Mononuclear cell (primary cell): ENCODE data around the gene ZBTB7C. TPM values are rescaled to one million over a fixed set of nuclear protein-coding genes. Genes with fewer than 3 reads are reported as not detected.

Experiments used
- H3K27me3 ChIP-seq: 2 replicates; pipeline ENCODE4 v1.6.0; 2011; ENCODE audit warnings: low read length, control low read depth; ENCODE audit not compliant: insufficient read depth
- H3K4me1 ChIP-seq: 2 replicates; pipeline ENCODE4 v1.5.1; 2011; ENCODE audit warnings: mild to moderate bottlenecking, low read length, control low read depth; ENCODE audit not compliant: insufficient read depth
- H3K4me3 ChIP-seq: 2 replicates; pipeline ENCODE4 v1.5.1; 2011; ENCODE audit warnings: mild to moderate bottlenecking, low read length, moderate library complexity
- H3K9me3 ChIP-seq: 2 replicates; pipeline ENCODE4 v1.5.1; 2011; ENCODE audit warnings: low read depth, mild to moderate bottlenecking, control low read depth, low read length
- total RNA-seq: library from RNA; depleted of rRNA; stranded (reverse); fragments of >200 nt; gene quantifications from one replicate; pipeline ENCODE4 v1.2.3, GENCODE V29; 2012

Gene ZBTB7C
- total RNA-seq, 1 donor, result not detected

GRCh38 chr18:48140731-48141130, 268.5 kb downstream of the ZBTB7C start:
- Histone ChIP-seq H3K4me1 (peaks cover 6% of the 10 kb centered on the region), H3K9me3 (no peaks in the 10 kb centered on the region), H3K27me3 (peaks cover 26% of the 10 kb centered on the region), H3K4me3 (no peak overlapping the region)

GRCh38 chr18:48139431-48140347, 269.5 kb downstream of the ZBTB7C start:
- Histone ChIP-seq H3K4me1 (peaks cover 6% of the 10 kb centered on the region), H3K9me3 (no peaks in the 10 kb centered on the region), H3K27me3 (peaks cover 36% of the 10 kb centered on the region), H3K4me3 (no peak overlapping the region)

- Histone ChIP-seq H3K27me3 (peaks cover 44% of the 10 kb centered on the region), H3K4me3 (no peak overlapping the region), H3K4me1 (peaks cover 6% of the 10 kb centered on the region), H3K9me3 (no peaks in the 10 kb centered on the region)
Measured at GRCh38 chr18:48138660-48139430, 270.3 kb downstream of the ZBTB7C start.

- Histone ChIP-seq H3K9me3 (no peaks in the 10 kb centered on the region), H3K4me1 (peaks cover 6% of the 10 kb centered on the region), H3K27me3 (peaks cover 47% of the 10 kb centered on the region), H3K4me3 (no peak overlapping the region)
Measured at GRCh38 chr18:48138210-48138609, 271.0 kb downstream of the ZBTB7C start.

GRCh38 chr18:48137374-48138081, 271.7 kb downstream of the ZBTB7C start:
- Histone ChIP-seq H3K27me3 (peaks cover 50% of the 10 kb centered on the region), H3K4me1 (peaks cover 6% of the 10 kb centered on the region), H3K4me3 (no peak overlapping the region), H3K9me3 (no peaks in the 10 kb centered on the region)

- Histone ChIP-seq H3K9me3 (no peaks in the 10 kb centered on the region), H3K4me1 (peaks cover 6% of the 10 kb centered on the region), H3K4me3 (no peak overlapping the region), H3K27me3 (peaks cover 50% of the 10 kb centered on the region)
Measured at GRCh38 chr18:48136827-48137373, 272.3 kb downstream of the ZBTB7C start.

- Histone ChIP-seq H3K4me1 (peaks cover 6% of the 10 kb centered on the region), H3K27me3 (peaks cover 52% of the 10 kb centered on the region), H3K9me3 (no peaks in the 10 kb centered on the region), H3K4me3 (no peak overlapping the region)
Measured at GRCh38 chr18:48136051-48136826, 272.9 kb downstream of the ZBTB7C start.

GRCh38 chr18:48135436-48135966, 273.7 kb downstream of the ZBTB7C start:
- Histone ChIP-seq H3K4me3 (no peak overlapping the region), H3K4me1 (peaks cover 6% of the 10 kb centered on the region), H3K27me3 (peaks cover 52% of the 10 kb centered on the region), H3K9me3 (no peaks in the 10 kb centered on the region)

GRCh38 chr18:48134609-48135008, 274.6 kb downstream of the ZBTB7C start:
- H3K27me3 ChIP-seq, result peaks cover 52% of the 10 kb centered on the region
- H3K9me3 ChIP-seq, result no peaks in the 10 kb centered on the region
- H3K4me3 ChIP-seq, result no peak overlapping the region
- H3K4me1 ChIP-seq, result peaks cover 6% of the 10 kb centered on the region

GRCh38 chr18:48133671-48134251, 275.4 kb downstream of the ZBTB7C start:
- H3K9me3 ChIP-seq, result no peaks in the 10 kb centered on the region
- peaks cover 52% of the 10 kb centered on the region for H3K27me3 ChIP-seq
- H3K4me1 ChIP-seq, result peaks cover 6% of the 10 kb centered on the region
- no peak overlapping the region for H3K4me3 ChIP-seq

- Histone ChIP-seq H3K27me3 (peaks cover 46% of the 10 kb centered on the region), H3K4me1 (peaks cover 6% of the 10 kb centered on the region), H3K9me3 (no peaks in the 10 kb centered on the region), H3K4me3 (no peak overlapping the region)
Measured at GRCh38 chr18:48132797-48133655, 276.2 kb downstream of the ZBTB7C start.

- no peak overlapping the region for H3K4me3 ChIP-seq
- H3K27me3 ChIP-seq, result peaks cover 29% of the 10 kb centered on the region
- H3K4me1 ChIP-seq, result no peaks in the 10 kb centered on the region
- no peaks in the 10 kb centered on the region for H3K9me3 ChIP-seq
Measured at GRCh38 chr18:48131042-48131441, 278.1 kb downstream of the ZBTB7C start.

GRCh38 chr18:48129621-48130082, 279.5 kb downstream of the ZBTB7C start:
- Histone ChIP-seq H3K27me3 (peaks cover 15% of the 10 kb centered on the region), H3K4me3 (no peak overlapping the region), H3K9me3 (no peaks in the 10 kb centered on the region), H3K4me1 (no peaks in the 10 kb centered on the region)
